MM.1S (cell line): ENCODE measurements around the gene EIF4A3.

ENCODE experiments used
- DNase-seq: peaks from one replicate; pipeline ENCODE4 v3.0.0-alpha.2; 2015
- H2AFZ ChIP-seq: fragments of 300-600 bp; sonication (generic); 2 replicates; pipeline ENCODE4 v1.6.0; 2016; ENCODE audit warnings: antibody characterized with exemption, low read length
- H3F3A ChIP-seq: fragments of 300-600 bp; sonication (generic); 2 replicates; pipeline ENCODE4 v1.6.1; 2016; ENCODE audit warnings: mild to moderate bottlenecking, antibody characterized with exemption, low read length, moderate library complexity, mixed read lengths; ENCODE audit not compliant: insufficient read depth
- H3K27ac ChIP-seq: fragments of 300-600 bp; sonication (generic); 2 replicates; pipeline ENCODE4 v1.5.1; 2016; ENCODE audit warnings: mild to moderate bottlenecking, low read length
- H3K27me3 ChIP-seq: fragments of 300-600 bp; sonication (generic); replicated peaks from 2 replicates; pipeline ENCODE4 v1.6.0; 2016; ENCODE audit warnings: low read length; ENCODE audit not compliant: insufficient read depth
- H3K36me3 ChIP-seq: fragments of 300-600 bp; sonication (generic); replicated peaks from 2 replicates; pipeline ENCODE4 v1.6.1; 2016; ENCODE audit warnings: mild to moderate bottlenecking, low read length, mixed read lengths; ENCODE audit not compliant: insufficient read depth
- H3K4me1 ChIP-seq: fragments of 300-600 bp; sonication (generic); 2 replicates; pipeline ENCODE4 v1.6.1; 2016; ENCODE audit warnings: low read length, mixed read lengths
- H3K4me2 ChIP-seq: fragments of 300-600 bp; sonication (generic); 2 replicates; pipeline ENCODE4 v1.6.0; 2016; ENCODE audit warnings: low read depth, low read length
- H3K4me3 ChIP-seq: fragments of 300-600 bp; sonication (generic); 2 replicates; pipeline ENCODE4 v1.5.1; 2016; ENCODE audit warnings: low read length, mixed read lengths
- H3K79me2 ChIP-seq: fragments of 300-600 bp; sonication (generic); 2 replicates; pipeline ENCODE4 v1.6.1; 2016; ENCODE audit warnings: mixed run types, low read length, mixed read lengths
- H3K9ac ChIP-seq: fragments of 300-600 bp; sonication (generic); 2 replicates; pipeline ENCODE4 v1.6.1; 2016; ENCODE audit warnings: low read length, mixed read lengths
- H3K9me2 ChIP-seq: fragments of 300-600 bp; sonication (generic); replicated peaks from 2 replicates; pipeline ENCODE4 v1.6.1; 2016; ENCODE audit warnings: mild to moderate bottlenecking, low read length, mixed read lengths; ENCODE audit not compliant: insufficient read depth
- H3K9me3 ChIP-seq: fragments of 300-600 bp; sonication (generic); replicated peaks from 2 replicates; pipeline ENCODE4 v1.6.1; 2016; ENCODE audit warnings: mild to moderate bottlenecking, low read length, mixed read lengths; ENCODE audit not compliant: insufficient read depth
- H4K20me1 ChIP-seq: fragments of 300-600 bp; sonication (generic); 2 replicates; pipeline ENCODE4 v1.6.1; 2016; ENCODE audit warnings: mild to moderate bottlenecking, low read length, moderate library complexity, mixed read lengths; ENCODE audit not compliant: insufficient read depth
- CTCF ChIP-seq: fragments of 300-600 bp; sonication (generic); IDR thresholded peaks from 2 replicates; pipeline ENCODE4 v1.5.1; 2016; ENCODE audit warnings: antibody characterized with exemption, low read length, mixed read lengths
- EZH2 ChIP-seq: fragments of 300-600 bp; sonication (generic); optimal IDR thresholded peaks from 2 replicates; pipeline ENCODE3; 2017; ENCODE audit warnings: low read depth, mild to moderate bottlenecking, antibody characterized with exemption, low read length, mixed read lengths
- EZH2phosphoT487 ChIP-seq: fragments of 300-600 bp; sonication (generic); IDR thresholded peaks from 2 replicates; pipeline ENCODE4 v1.6.1; 2018; ENCODE audit warnings: antibody characterized with exemption, low read length

EIF4A3 gene

DNA sequence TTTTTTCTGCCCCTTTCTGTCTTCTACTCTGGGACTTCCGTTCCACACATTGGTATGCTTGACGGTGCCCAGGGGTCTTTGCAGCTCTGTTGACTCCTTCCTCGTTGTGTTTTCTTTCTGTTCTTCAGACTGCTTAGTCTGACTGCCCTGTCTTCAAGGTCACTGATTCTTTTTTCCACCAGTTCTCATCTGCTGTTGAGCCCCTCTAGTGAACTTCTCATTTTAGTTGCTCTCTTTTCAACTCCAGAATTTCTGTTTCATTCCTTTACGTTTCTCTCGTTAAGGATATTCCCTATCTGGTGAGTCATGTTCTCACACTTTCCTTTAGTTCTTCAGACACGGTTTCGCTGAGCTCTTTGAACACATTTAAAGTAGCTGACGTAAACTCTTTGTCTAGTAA, 31.8 kb downstream of the EIF4A3 start:
- no peaks in the 10 kb centered on the region for H4K20me1 ChIP-seq
- no peaks in the 10 kb centered on the region for H3K4me1 ChIP-seq
- TF ChIP-seq CTCF (no peak), EZH2phosphoT487 (no peak), EZH2 (no peak)
- no peaks in the 10 kb centered on the region for H3K36me3 ChIP-seq
- peaks cover 97% of the 10 kb centered on the region for H3K27me3 ChIP-seq
- no peaks in the 10 kb centered on the region for H3K9me3 ChIP-seq
- no peaks in the 10 kb centered on the region for H3K79me2 ChIP-seq
- no peaks in the 10 kb centered on the region for H3K9me2 ChIP-seq
- H3K4me3 ChIP-seq = no peak overlapping the region
- H3K4me2 ChIP-seq = no peak overlapping the region
- H3K9ac ChIP-seq = no peak overlapping the region
- H3K27ac ChIP-seq = no peak overlapping the region
- H2AFZ ChIP-seq = no peak overlapping the region
- H3F3A ChIP-seq = no peaks in the 10 kb centered on the region
- no peak for DNase-seq

GRCh38 chr17:80114758-80115157, 32.2 kb downstream of the EIF4A3 start:
- Histone ChIP-seq H3K9ac (no peak overlapping the region), H3F3A (no peaks in the 10 kb centered on the region), H3K27me3 (peaks cover 100% of the 10 kb centered on the region), H3K9me3 (no peaks in the 10 kb centered on the region), H2AFZ (no peak overlapping the region), H3K9me2 (no peaks in the 10 kb centered on the region), H3K4me2 (no peak overlapping the region), H3K79me2 (no peaks in the 10 kb centered on the region), H3K4me1 (no peaks in the 10 kb centered on the region), H3K4me3 (no peak overlapping the region), H3K27ac (no peak overlapping the region), H4K20me1 (no peaks in the 10 kb centered on the region), H3K36me3 (no peaks in the 10 kb centered on the region)
- TF ChIP-seq EZH2phosphoT487 (no peak), CTCF (no peak), EZH2 (no peak)
- DNase-seq = no peak

GRCh38 chr17:80113033-80113484, 33.9 kb downstream of the EIF4A3 start:
- H2AFZ ChIP-seq = no peak overlapping the region
- no peak overlapping the region for H3K27ac ChIP-seq
- H3K9me3 ChIP-seq = no peaks in the 10 kb centered on the region
- H3K36me3 ChIP-seq = no peaks in the 10 kb centered on the region
- H3K9me2 ChIP-seq = no peaks in the 10 kb centered on the region
- H3K27me3 ChIP-seq = peaks cover 100% of the 10 kb centered on the region
- no peak overlapping the region for H3K9ac ChIP-seq
- no peaks in the 10 kb centered on the region for H3K4me1 ChIP-seq
- no peak overlapping the region for H3K4me3 ChIP-seq
- H3K79me2 ChIP-seq = no peaks in the 10 kb centered on the region
- no peak for TF ChIP-seq EZH2phosphoT487
- no peak for TF ChIP-seq EZH2
- no peak for TF ChIP-seq CTCF
- no peaks in the 10 kb centered on the region for H3F3A ChIP-seq
- DNase-seq = no peak
- H3K4me2 ChIP-seq = no peak overlapping the region
- H4K20me1 ChIP-seq = no peaks in the 10 kb centered on the region
